OCI-LY7 (cell line): ENCODE measurements around the gene CCDC39. TPM values are rescaled to one million over a fixed set of nuclear protein-coding genes. Genes with fewer than 3 reads are reported as not detected.

ENCODE experiments used
- BruUV-seq: library from RNA; stranded (reverse); fragments of 400-500 nt; replicated peaks from 2 replicates; lab custom pipeline; 2021; lab: Mats Ljungman, UMichigan
- CTCF ChIA-PET: fragments of 300-600 bp; sonication (Branson Sonifier 250); formaldehyde crosslinking; loops from one replicate; lab custom pipeline; 2022; ENCODE audit warnings: antibody characterized with exemption; ENCODE audit not compliant: unreplicated experiment; lab: Charles Lee
- POLR2A ChIA-PET: fragments of 300-600 bp; sonication (Branson Sonifier 250); formaldehyde crosslinking; loops from one replicate; lab custom pipeline; 2022; ENCODE audit warnings: antibody characterized with exemption; lab: Charles Lee
- DNase-seq: peaks from one replicate; pipeline ENCODE4 v3.0.0-alpha.2; 2015; ENCODE audit warnings: low spot score
- H2AFZ ChIP-seq: fragments of 200-600 bp; sonication (generic), shearing (Covaris generic); 2 replicates; pipeline ENCODE4 v1.6.1; 2014; ENCODE audit warnings: mild to moderate bottlenecking, antibody characterized with exemption, low read length, moderate library complexity
- H3K27ac ChIP-seq: fragments of 200-600 bp; sonication (generic); 2 replicates; pipeline ENCODE4 v1.5.1; 2014; ENCODE audit warnings: mixed run types, low read depth, mild to moderate bottlenecking, moderate library complexity, low read length, inconsistent platforms; ENCODE audit not compliant: poor library complexity, severe bottlenecking
- H3K36me3 ChIP-seq: fragments of 200-600 bp; sonication (generic); 2 replicates; pipeline ENCODE4 v1.6.1; 2014; ENCODE audit warnings: mild to moderate bottlenecking, antibody characterized with exemption, low read length, moderate library complexity, mixed read lengths; ENCODE audit not compliant: insufficient read depth
- H3K4me1 ChIP-seq: fragments of 200-600 bp; sonication (generic); 2 replicates; pipeline ENCODE4 v1.5.1; 2014; ENCODE audit warnings: mild to moderate bottlenecking, low read length; ENCODE audit not compliant: insufficient read depth, poor library complexity, severe bottlenecking
- H3K4me2 ChIP-seq: fragments of 200-600 bp; sonication (generic); 2 replicates; pipeline ENCODE4 v1.6.1; 2014; ENCODE audit warnings: mild to moderate bottlenecking, low read length
- H3K4me3 ChIP-seq: fragments of 200-600 bp; sonication (generic); 2 replicates; pipeline ENCODE4 v1.5.1; 2014; ENCODE audit warnings: mild to moderate bottlenecking, low read depth, low read length; ENCODE audit not compliant: poor library complexity, severe bottlenecking
- H3K79me2 ChIP-seq: fragments of 200-600 bp; sonication (generic); 2 replicates; pipeline ENCODE4 v1.6.1; 2016; ENCODE audit warnings: low read depth, mild to moderate bottlenecking, low read length, moderate library complexity, mixed read lengths; ENCODE audit not compliant: insufficient read depth
- H3K9me2 ChIP-seq: fragments of 200-600 bp; sonication (generic); 2 replicates; pipeline ENCODE4 v1.6.1; 2016; ENCODE audit warnings: mild to moderate bottlenecking, low read length, mixed read lengths; ENCODE audit not compliant: insufficient read depth
- H3K9me3 ChIP-seq: fragments of 200-600 bp; sonication (generic); 2 replicates; pipeline ENCODE4 v1.6.1; 2014; ENCODE audit warnings: mild to moderate bottlenecking, mixed run types, low read length, mixed read lengths
- H4K20me1 ChIP-seq: fragments of 200-600 bp; sonication (generic); 2 replicates; pipeline ENCODE4 v1.6.1; 2014; ENCODE audit warnings: mild to moderate bottlenecking, antibody characterized with exemption, low read length, moderate library complexity, mixed read lengths; ENCODE audit not compliant: insufficient read depth
- EZH2phosphoT487 ChIP-seq: fragments of 200-600 bp; sonication (generic); IDR thresholded peaks from 2 replicates; pipeline ENCODE4 v1.6.1; 2018; ENCODE audit warnings: low read depth, borderline replicate concordance, mild to moderate bottlenecking, mixed run types, antibody characterized with exemption, low read length, moderate library complexity, mixed read lengths
- intact Hi-C: fragments of 100-400 bp; cut with micrococcal nuclease; formaldehyde crosslinking; loops from one replicate; pipeline ENCODE4 v1.10.0; 2022; ENCODE audit not compliant: unreplicated experiment
- total RNA-seq, 2 experiments: library from RNA; depleted of rRNA in 1 of 2; stranded (reverse); fragments of >200 nt in 1 of 2; shearing (Covaris generic) in 1 of 2; gene quantifications; 2 replicates each; pipeline ENCODE4 v1.2.3, GENCODE V29; 2014 to 2022
- TF ChIP-seq, protein P1 (sequence below): fragments of 200-600 bp; sonication (generic); conservative IDR thresholded peaks from 2 replicates; pipeline ENCODE4 v1.5.1; 2014; ENCODE audit warnings: mild to moderate bottlenecking, antibody characterized with exemption, low read length, moderate library complexity, mixed read lengths

CCDC39 gene
- total RNA-seq, 2 experiments from 2014 or later: 0.03 TPM; not detected in 1

- Histone ChIP-seq H2AFZ (no peak overlapping the region), H3K4me3 (no peak overlapping the region), H3K9me3 (no peaks in the 10 kb centered on the region), H4K20me1 (no peaks in the 10 kb centered on the region), H3K4me2 (no peak overlapping the region), H3K36me3 (peaks cover 39% of the 10 kb centered on the region), H3K4me1 (no peaks in the 10 kb centered on the region), H3K79me2 (no peaks in the 10 kb centered on the region), H3K27ac (no peak overlapping the region), H3K9me2 (no peaks in the 10 kb centered on the region)
- no peak for DNase-seq
- CTCF ChIA-PET: no interaction called here
- no TSS peak for BruUV-seq
- POLR2A ChIA-PET: interaction anchor here (0.7 to 1.5 kb wide), 3 partner anchors 9 to 606 kb away, joined by 3 to 8 read pairs (median 6); no protein-coding TSS in a partner anchor
- intact Hi-C loops: no loop called here
- TF ChIP-seq, protein P1, sequence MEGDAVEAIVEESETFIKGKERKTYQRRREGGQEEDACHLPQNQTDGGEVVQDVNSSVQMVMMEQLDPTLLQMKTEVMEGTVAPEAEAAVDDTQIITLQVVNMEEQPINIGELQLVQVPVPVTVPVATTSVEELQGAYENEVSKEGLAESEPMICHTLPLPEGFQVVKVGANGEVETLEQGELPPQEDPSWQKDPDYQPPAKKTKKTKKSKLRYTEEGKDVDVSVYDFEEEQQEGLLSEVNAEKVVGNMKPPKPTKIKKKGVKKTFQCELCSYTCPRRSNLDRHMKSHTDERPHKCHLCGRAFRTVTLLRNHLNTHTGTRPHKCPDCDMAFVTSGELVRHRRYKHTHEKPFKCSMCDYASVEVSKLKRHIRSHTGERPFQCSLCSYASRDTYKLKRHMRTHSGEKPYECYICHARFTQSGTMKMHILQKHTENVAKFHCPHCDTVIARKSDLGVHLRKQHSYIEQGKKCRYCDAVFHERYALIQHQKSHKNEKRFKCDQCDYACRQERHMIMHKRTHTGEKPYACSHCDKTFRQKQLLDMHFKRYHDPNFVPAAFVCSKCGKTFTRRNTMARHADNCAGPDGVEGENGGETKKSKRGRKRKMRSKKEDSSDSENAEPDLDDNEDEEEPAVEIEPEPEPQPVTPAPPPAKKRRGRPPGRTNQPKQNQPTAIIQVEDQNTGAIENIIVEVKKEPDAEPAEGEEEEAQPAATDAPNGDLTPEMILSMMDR: no peak
- TF ChIP-seq EZH2phosphoT487: no peak
Observed at GRCh38 chr3:180617049-180617448, 62.2 kb downstream of the CCDC39 start.

- Histone ChIP-seq H2AFZ (no peak overlapping the region), H3K27ac (no peak overlapping the region), H4K20me1 (no peaks in the 10 kb centered on the region), H3K4me2 (no peak overlapping the region), H3K9me3 (no peaks in the 10 kb centered on the region), H3K79me2 (no peaks in the 10 kb centered on the region), H3K4me1 (no peaks in the 10 kb centered on the region), H3K36me3 (peaks cover 50% of the 10 kb centered on the region), H3K4me3 (no peak overlapping the region), H3K9me2 (no peaks in the 10 kb centered on the region)
- intact Hi-C loops: no loop called here
- no TSS peak for BruUV-seq
- TF ChIP-seq, protein P1: no peak
- TF ChIP-seq EZH2phosphoT487: no peak
- DNase-seq: no peak
- CTCF ChIA-PET: no interaction called here
- POLR2A ChIA-PET: interaction anchor here (0.5 to 2.1 kb wide), 7 partner anchors 10 to 881 kb away, joined by 3 to 5 read pairs (median 4); partner anchors contain the start of gene TTC14
Observed at GRCh38 chr3:180615954-180616353, 63.3 kb downstream of the CCDC39 start.

DNA sequence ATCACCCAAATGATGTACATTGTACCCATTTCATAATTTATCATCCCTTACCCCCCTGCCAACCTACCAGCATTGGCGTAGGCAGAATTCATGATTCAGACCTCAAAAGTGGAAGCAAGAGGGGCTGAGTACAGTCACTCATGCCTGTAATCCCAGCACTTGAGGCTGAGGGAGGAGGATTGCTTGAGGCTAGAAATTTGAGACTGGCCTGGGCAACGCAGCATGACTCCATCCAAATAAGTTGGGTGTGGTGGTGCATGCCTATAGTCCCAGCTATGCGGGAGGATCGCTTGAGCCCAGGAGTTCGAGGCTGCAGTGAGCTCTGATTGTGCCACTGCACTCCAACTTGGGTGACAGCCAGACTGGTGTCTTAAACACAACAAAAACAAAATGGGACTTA, 66.9 kb downstream of the CCDC39 start:
- TF ChIP-seq, protein P1: no peak
- Histone ChIP-seq H3K36me3 (peaks cover 74% of the 10 kb centered on the region), H3K79me2 (no peaks in the 10 kb centered on the region), H3K4me1 (no peaks in the 10 kb centered on the region), H3K4me3 (no peak overlapping the region), H2AFZ (no peak overlapping the region), H3K27ac (no peak overlapping the region), H3K9me3 (no peaks in the 10 kb centered on the region), H4K20me1 (no peaks in the 10 kb centered on the region; the same call in 1 of the 2 replicates), H3K9me2 (no peaks in the 10 kb centered on the region), H3K4me2 (no peak overlapping the region)
- DNase-seq: no peak
- POLR2A ChIA-PET: interaction anchor here (1.2 to 2.1 kb wide), 2 partner anchors 9 to 11 kb away, joined by 3 to 10 read pairs; partner anchors contain the start of gene TTC14
- CTCF ChIA-PET: no interaction called here
- BruUV-seq: no TSS peak
- intact Hi-C loops: no loop called here
